SJSA1 (cell line): Measurements from ENCODE around the gene SNX24. TPM values are rescaled to one million over a fixed set of nuclear protein-coding genes. Genes with fewer than 3 reads are reported as not detected.
"Not testable (repeated sequence)": the region's sequence is repeated elsewhere in the genome, so short reads cannot be mapped to it uniquely, and the experiment has no call there.

Source experiments
- DNase-seq, 2 experiments: peaks; one replicate each; pipeline ENCODE4 v3.0.0-alpha.2; 2015 to 2020; ENCODE audit warnings: low spot score in 2 of 2, low read depth in 1 of 2
- H3K27ac ChIP-seq: fragments of 250-450 bp; sonication (Bioruptor Pico); 2 replicates; pipeline ENCODE4 v1.5.1; 2020; ENCODE audit warnings: mild to moderate bottlenecking, moderate library complexity
- H3K27me3 ChIP-seq: fragments of 250-450 bp; sonication (Bioruptor Pico); replicated peaks from 2 replicates; pipeline ENCODE4 v1.5.1; 2020; ENCODE audit warnings: mild to moderate bottlenecking, moderate library complexity
- H3K36me3 ChIP-seq: fragments of 250-450 bp; sonication (Bioruptor Pico); 2 replicates; pipeline ENCODE4 v1.5.1; 2020; ENCODE audit warnings: mild to moderate bottlenecking
- H3K4me1 ChIP-seq: fragments of 250-450 bp; sonication (Bioruptor Pico); replicated peaks from 2 replicates; pipeline ENCODE4 v1.6.1; 2021; ENCODE audit warnings: mild to moderate bottlenecking
- H3K4me3 ChIP-seq: fragments of 250-450 bp; sonication (Bioruptor Pico); 2 replicates; pipeline ENCODE4 v1.5.1; 2020; ENCODE audit warnings: mild to moderate bottlenecking
- H3K9me3 ChIP-seq: fragments of 250-450 bp; sonication (Bioruptor Pico); replicated peaks from 2 replicates; pipeline ENCODE4 v1.5.1; 2020; ENCODE audit warnings: mild to moderate bottlenecking
- total RNA-seq: library from RNA; depleted of rRNA; stranded (reverse); fragments of >200 nt; shearing (Covaris generic); gene quantifications from 2 replicates; pipeline ENCODE4 v1.2.3, GENCODE V29; 2014

The SNX24 gene
- total RNA-seq, 1 experiment from 2014 or later: 33.3 TPM

- H3K36me3 ChIP-seq, H3K4me3 ChIP-seq, H3K27me3 ChIP-seq, H3K9me3 ChIP-seq, DNase-seq, H3K27ac ChIP-seq, H3K4me1 ChIP-seq: not testable (repeated sequence)
These were observed 68.0 kb downstream of the SNX24 start for GRCh38 chr5:122913436-122913835.

GRCh38 chr5:122915717-122916461 is 70.5 kb downstream of the SNX24 start:
- no peak for DNase-seq
- H3K4me3 ChIP-seq: no peak overlapping the region
- no peaks in the 10 kb centered on the region for H3K27me3 ChIP-seq
- H3K9me3 ChIP-seq: no peaks in the 10 kb centered on the region
- no peaks in the 10 kb centered on the region for H3K4me1 ChIP-seq
- no peaks in the 10 kb centered on the region for H3K36me3 ChIP-seq
- no peak overlapping the region for H3K27ac ChIP-seq

- H3K4me3 ChIP-seq: no peak overlapping the region
- H3K9me3 ChIP-seq: no peaks in the 10 kb centered on the region
- no peak for DNase-seq
- no peaks in the 10 kb centered on the region for H3K4me1 ChIP-seq
- H3K27ac ChIP-seq: no peak overlapping the region
- no peaks in the 10 kb centered on the region for H3K36me3 ChIP-seq
- H3K27me3 ChIP-seq: no peaks in the 10 kb centered on the region
These were observed 71.1 kb downstream of the SNX24 start for GRCh38 chr5:122916490-122916889.

- no peak for DNase-seq
These were observed 74.6 kb downstream of the SNX24 start for GRCh38 chr5:122919969-122920368.

GRCh38 chr5:122921826-122922225 is 76.4 kb downstream of the SNX24 start:
- no peak for DNase-seq
- H3K27ac ChIP-seq: no peak overlapping the region

More at GRCh38 chr5:122919969-122920368, 74.6 kb downstream of the SNX24 start:
- H3K36me3 ChIP-seq: no peaks in the 10 kb centered on the region
- no peaks in the 10 kb centered on the region for H3K9me3 ChIP-seq
- H3K27me3 ChIP-seq: no peaks in the 10 kb centered on the region
- no peak overlapping the region for H3K27ac ChIP-seq
- no peaks in the 10 kb centered on the region for H3K4me1 ChIP-seq
- no peak overlapping the region for H3K4me3 ChIP-seq

GRCh38 chr5:122924203-122924602 is 78.8 kb downstream of the SNX24 start:
- Histone ChIP-seq H3K36me3 (no peaks in the 10 kb centered on the region), H3K9me3 (no peaks in the 10 kb centered on the region), H3K4me1 (no peaks in the 10 kb centered on the region), H3K27ac (no peak overlapping the region), H3K4me3 (no peak overlapping the region), H3K27me3 (no peaks in the 10 kb centered on the region)
- DNase-seq: no peak

More at GRCh38 chr5:122921826-122922225, 76.4 kb downstream of the SNX24 start:
- H3K9me3 ChIP-seq: no peaks in the 10 kb centered on the region
- no peak overlapping the region for H3K4me3 ChIP-seq
- no peaks in the 10 kb centered on the region for H3K27me3 ChIP-seq
- no peaks in the 10 kb centered on the region for H3K4me1 ChIP-seq
- H3K36me3 ChIP-seq: no peaks in the 10 kb centered on the region

- Histone ChIP-seq H3K27ac (no peak overlapping the region), H3K36me3 (no peaks in the 10 kb centered on the region), H3K9me3 (no peaks in the 10 kb centered on the region), H3K27me3 (no peaks in the 10 kb centered on the region), H3K4me1 (no peaks in the 10 kb centered on the region), H3K4me3 (no peak overlapping the region)
- DNase-seq: no peak
These were observed 79.4 kb downstream of the SNX24 start for GRCh38 chr5:122924719-122925395.

- Histone ChIP-seq H3K4me3 (no peak overlapping the region), H3K36me3 (no peaks in the 10 kb centered on the region), H3K9me3 (no peaks in the 10 kb centered on the region), H3K27me3 (0 out of 2 replicates have a peak, but pooled peaks cover 3% of the 10 kb centered on the region), H3K27ac (no peak overlapping the region), H3K4me1 (peaks cover 10% of the 10 kb centered on the region)
- DNase-seq: no peak
These were observed 83.6 kb downstream of the SNX24 start for GRCh38 chr5:122929001-122929400.

GRCh38 chr5:122929980-122930379 is 84.6 kb downstream of the SNX24 start:
- no peak overlapping the region for H3K4me3 ChIP-seq
- no peak overlapping the region for H3K27ac ChIP-seq
- H3K4me1 ChIP-seq: peaks cover 13% of the 10 kb centered on the region
- 0 out of 2 replicates have a peak, but pooled peaks cover 3% of the 10 kb centered on the region for H3K27me3 ChIP-seq
- no peaks in the 10 kb centered on the region for H3K36me3 ChIP-seq
- no peak for DNase-seq
- no peaks in the 10 kb centered on the region for H3K9me3 ChIP-seq

- peak; percentile 51 to 57 for DNase-seq
- H3K4me1 ChIP-seq: peaks cover 13% of the 10 kb centered on the region
- 0 out of 2 replicates have a peak, but pooled peaks cover 3% of the 10 kb centered on the region for H3K27me3 ChIP-seq
- no peaks in the 10 kb centered on the region for H3K36me3 ChIP-seq
- no peak overlapping the region for H3K27ac ChIP-seq
- no peaks in the 10 kb centered on the region for H3K9me3 ChIP-seq
- no peak overlapping the region for H3K4me3 ChIP-seq
These were observed 88.5 kb downstream of the SNX24 start for GRCh38 chr5:122933956-122934355.

GRCh38 chr5:122936088-122936487 is 90.7 kb downstream of the SNX24 start:
- H3K36me3 ChIP-seq: peaks cover 4% of the 10 kb centered on the region; the same call in 1 of the 2 replicates
- H3K27me3 ChIP-seq: no peaks in the 10 kb centered on the region
- H3K27ac ChIP-seq: no peak overlapping the region
- DNase-seq: no peak
- no peak overlapping the region for H3K4me3 ChIP-seq
- H3K4me1 ChIP-seq: peaks cover 13% of the 10 kb centered on the region
- no peaks in the 10 kb centered on the region for H3K9me3 ChIP-seq

GRCh38 chr5:122937914-122938313 is 92.5 kb downstream of the SNX24 start:
- H3K4me1 ChIP-seq: peaks cover 13% of the 10 kb centered on the region
- DNase-seq: no peak
- no peaks in the 10 kb centered on the region for H3K27me3 ChIP-seq
- H3K36me3 ChIP-seq: peaks cover 5% of the 10 kb centered on the region; the same call in 1 of the 2 replicates
- H3K4me3 ChIP-seq: no peak overlapping the region
- H3K9me3 ChIP-seq: no peaks in the 10 kb centered on the region
- no peak overlapping the region for H3K27ac ChIP-seq

- H3K27me3 ChIP-seq: no peaks in the 10 kb centered on the region
- peaks cover 5% of the 10 kb centered on the region; the same call in 1 of the 2 replicates for H3K4me1 ChIP-seq
These were observed 95.5 kb downstream of the SNX24 start for GRCh38 chr5:122940890-122941289.

GRCh38 chr5:122941737-122942136 is 96.3 kb downstream of the SNX24 start:
- Histone ChIP-seq H3K27ac (no peak overlapping the region), H3K36me3 (peaks cover 5% of the 10 kb centered on the region; the same call in 1 of the 2 replicates), H3K4me1 (peaks cover 7% of the 10 kb centered on the region), H3K4me3 (no peak overlapping the region), H3K27me3 (no peaks in the 10 kb centered on the region), H3K9me3 (no peaks in the 10 kb centered on the region)
- DNase-seq: no peak

More at GRCh38 chr5:122940890-122941289, 95.5 kb downstream of the SNX24 start:
- H3K36me3 ChIP-seq: peaks cover 5% of the 10 kb centered on the region; the same call in 1 of the 2 replicates
- H3K9me3 ChIP-seq: no peaks in the 10 kb centered on the region
- H3K27ac ChIP-seq: no peak overlapping the region
- no peak for DNase-seq
- H3K4me3 ChIP-seq: no peak overlapping the region
